CD4-positive, alpha-beta T cell treated with Interferon alpha-2 for 1 hour (primary cell): Measurements from ENCODE around the gene SLC29A1.

ENCODE experiments used
- DNase-seq, 2 donors: peaks; one replicate each; pipeline ENCODE4 v3.0.0-alpha.2; 2020 to 2022

The SLC29A1 gene

DNA sequence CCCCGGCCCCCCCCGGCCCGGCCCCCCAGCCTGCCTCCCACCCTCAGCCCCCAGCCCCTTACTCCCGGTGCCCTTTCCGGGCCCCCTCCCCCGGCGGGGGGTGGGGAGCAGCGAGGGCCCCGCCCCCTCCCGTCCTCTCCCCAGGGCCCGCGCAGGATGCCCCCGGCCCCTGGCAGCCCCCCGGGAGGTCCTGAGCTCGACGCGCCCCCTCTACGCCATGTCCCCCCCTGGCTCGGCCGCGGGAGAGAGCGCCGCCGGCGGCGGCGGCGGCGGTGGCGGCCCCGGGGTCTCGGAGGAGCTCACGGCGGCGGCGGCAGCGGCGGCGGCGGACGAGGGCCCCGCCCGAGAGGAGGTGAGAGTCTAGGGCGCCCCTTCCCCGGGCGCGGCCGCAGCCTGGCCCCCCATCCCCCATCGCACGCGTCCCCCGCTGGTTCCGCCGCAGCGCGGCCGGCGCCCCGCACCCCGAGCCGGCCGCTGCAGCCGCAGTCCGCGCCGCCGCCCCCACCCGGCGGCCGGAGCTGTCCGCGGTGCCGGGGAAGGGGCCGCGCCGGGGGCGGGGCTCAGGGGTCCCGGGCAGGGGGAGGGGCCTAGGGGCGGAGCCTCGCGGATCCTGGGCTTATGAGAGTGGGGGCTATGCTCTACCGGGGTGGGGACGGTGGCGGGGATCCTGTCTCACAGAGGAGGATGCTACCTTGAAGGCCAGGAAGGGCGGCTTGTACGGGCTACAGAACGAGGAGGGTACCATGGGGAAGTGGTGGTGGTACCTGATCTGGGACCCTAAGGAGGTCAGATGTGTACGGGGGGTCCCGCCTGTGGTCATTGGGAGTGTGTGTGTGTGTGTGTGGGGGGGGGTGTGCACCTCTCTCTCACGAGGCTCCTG is 47.4 kb downstream of the SLC29A1 start:
- DNase-seq, result peak in 1 of 2 donors; percentile 23

GRCh38 chr6:44271406-44271723 is 48.0 kb downstream of the SLC29A1 start:
- no peak for DNase-seq

GRCh38 chr6:44271914-44272313 is 48.5 kb downstream of the SLC29A1 start:
- DNase-seq, result no peak

- no peak for DNase-seq
Measured at GRCh38 chr6:44272529-44272928, 49.1 kb downstream of the SLC29A1 start.

DNA sequence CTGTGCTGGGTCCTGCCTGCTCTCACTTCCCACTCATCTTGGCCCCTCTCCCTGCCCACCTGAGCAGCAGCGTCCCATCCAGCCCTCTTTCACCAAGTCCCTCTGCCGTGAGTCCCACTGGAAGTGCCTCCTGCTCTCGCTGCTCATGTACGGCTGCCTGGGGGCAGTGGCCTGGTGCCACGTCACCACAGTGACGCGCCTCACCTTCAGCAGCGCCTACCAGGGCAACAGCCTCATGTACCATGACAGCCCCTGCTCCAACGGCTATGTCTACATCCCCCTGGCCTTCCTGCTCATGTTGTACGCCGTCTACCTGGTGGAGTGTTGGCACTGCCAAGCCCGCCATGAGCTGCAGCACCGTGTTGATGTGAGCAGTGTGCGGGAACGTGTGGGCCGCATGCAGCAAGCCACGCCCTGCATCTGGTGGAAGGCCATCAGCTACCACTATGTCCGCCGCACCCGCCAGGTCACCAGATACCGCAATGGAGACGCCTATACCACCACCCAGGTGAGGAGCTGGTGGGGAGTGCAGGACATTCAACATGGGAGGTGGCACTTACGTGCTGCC is 49.7 kb downstream of the SLC29A1 start:
- DNase-seq, result no peak

- no peak for DNase-seq
Measured at GRCh38 chr6:44273617-44274016, 50.2 kb downstream of the SLC29A1 start.

DNA sequence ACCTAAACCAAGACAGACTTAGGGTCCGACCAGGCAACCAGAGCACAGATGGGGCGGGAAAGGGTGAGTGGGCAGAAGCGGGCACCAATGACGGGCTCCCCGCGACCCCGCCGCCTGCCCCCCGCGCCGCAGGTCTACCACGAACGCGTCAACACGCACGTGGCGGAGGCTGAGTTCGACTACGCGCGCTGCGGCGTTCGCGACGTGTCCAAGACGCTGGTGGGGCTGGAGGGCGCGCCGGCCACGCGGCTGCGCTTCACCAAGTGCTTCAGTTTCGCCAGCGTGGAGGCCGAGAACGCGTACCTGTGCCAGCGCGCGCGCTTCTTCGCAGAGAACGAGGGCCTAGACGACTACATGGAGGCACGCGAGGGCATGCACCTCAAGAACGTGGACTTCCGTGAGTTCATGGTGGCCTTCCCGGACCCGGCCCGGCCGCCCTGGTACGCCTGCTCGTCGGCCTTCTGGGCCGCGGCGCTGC is 51.9 kb downstream of the SLC29A1 start:
- DNase-seq, result no peak

GRCh38 chr6:44275749-44276648 is 52.6 kb downstream of the SLC29A1 start:
- DNase-seq, result no peak

- no peak for DNase-seq
Measured at GRCh38 chr6:44276667-44277640, 53.6 kb downstream of the SLC29A1 start.

GRCh38 chr6:44277763-44278162 is 54.4 kb downstream of the SLC29A1 start:
- DNase-seq, result no peak

DNA sequence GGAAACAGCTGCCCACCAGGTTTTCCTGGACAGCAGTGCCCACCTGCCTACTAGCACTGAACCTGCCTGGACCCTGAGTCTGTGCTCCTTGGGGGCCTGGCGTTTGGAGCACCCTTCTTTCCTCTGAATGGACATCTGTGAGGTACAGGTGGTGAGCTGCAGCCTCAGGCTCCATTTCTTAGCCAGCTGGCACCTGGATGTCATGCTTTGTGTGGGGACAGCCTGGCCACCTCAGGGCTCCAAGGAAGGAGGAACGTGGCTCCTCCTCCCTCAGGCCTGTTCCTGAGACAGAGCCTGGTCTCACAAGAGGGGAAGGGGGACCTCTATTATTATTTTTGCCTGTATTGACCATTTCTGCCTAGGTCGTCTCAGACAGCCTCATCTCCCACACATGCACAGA is 54.9 kb downstream of the SLC29A1 start:
- no peak for DNase-seq

DNA sequence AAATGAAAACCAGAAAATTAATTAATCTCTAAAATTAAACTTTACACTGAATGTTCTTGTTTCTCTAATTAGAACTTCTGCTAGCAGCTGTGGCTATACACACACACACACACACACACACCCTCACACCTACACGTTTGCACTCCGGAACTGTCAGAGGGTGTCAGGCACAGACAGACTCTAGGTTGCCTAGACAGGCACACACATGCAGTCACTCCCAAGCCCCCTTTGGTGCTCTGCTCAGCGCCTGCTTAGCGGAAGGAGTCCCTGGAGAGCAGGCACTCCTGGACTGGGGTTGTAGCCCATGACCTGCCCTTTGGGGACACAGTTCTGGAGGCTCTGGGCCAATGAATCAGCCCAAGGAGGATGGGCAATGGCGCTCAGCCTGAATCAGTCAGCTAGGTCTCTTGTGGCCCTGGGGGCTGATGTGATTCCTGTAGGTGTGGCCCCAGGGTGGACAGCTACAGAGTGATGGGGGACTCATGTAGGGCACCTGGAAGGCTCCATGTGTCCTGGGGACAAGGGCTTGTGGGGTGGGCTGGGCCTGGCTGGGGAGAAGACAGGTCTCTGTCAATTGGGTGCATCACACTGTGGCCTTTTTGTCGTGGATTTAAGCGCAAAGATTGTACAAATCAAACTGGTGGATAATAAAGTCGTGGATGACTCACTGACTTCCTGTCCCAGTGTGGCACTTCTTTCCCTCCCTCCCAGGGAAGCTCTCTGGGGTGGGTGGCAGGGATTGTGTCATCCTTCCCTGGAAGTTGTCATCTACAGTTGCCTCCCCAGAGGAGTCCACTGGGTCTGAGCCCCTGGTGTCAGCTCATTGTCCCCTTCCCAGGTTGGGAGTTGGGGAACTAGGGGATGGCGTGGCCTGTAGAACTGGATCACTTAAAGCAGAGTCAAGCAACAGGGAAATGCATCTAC is 55.6 kb downstream of the SLC29A1 start:
- no peak for DNase-seq
